H1 (cell line): ENCODE results near the gene TOMM5. TPM values are rescaled to one million over a fixed set of nuclear protein-coding genes. Genes with fewer than 3 reads are reported as not detected.

Source experiments
- CTCF ChIA-PET: fragments of 300-600 bp; sonication (Branson Sonifier 250); formaldehyde crosslinking; loops from one replicate; lab custom pipeline; 2021; ENCODE audit not compliant: partially characterized antibody; lab: Charles Lee
- POLR2A ChIA-PET: fragments of 300-600 bp; sonication (Branson Sonifier 250); formaldehyde crosslinking; loops from one replicate; lab custom pipeline; 2021; ENCODE audit warnings: inconsistent platforms; ENCODE audit not compliant: partially characterized antibody; lab: Charles Lee
- DNase-seq, 2 experiments: peaks; one replicate each; pipeline versions ENCODE4 v3.0.0 to v3.0.0-alpha.2; 2010 to 2022; ENCODE audit warnings: low spot score in 2 of 2, low read depth in 1 of 2, mixed read lengths in 1 of 2
- FAIRE-seq: peaks from 2 replicates; lab custom pipeline; 2011; peaks lifted over from hg19 to GRCh38; lab: Jason Lieb, UNC
- H2AFZ ChIP-seq: 2 replicates; pipeline ENCODE4 v1.8.1; 2012; ENCODE audit warnings: low read length, inconsistent platforms
- H2AK5ac ChIP-seq: 2 replicates; pipeline ENCODE4 v1.6.1; 2013; ENCODE audit warnings: low read depth, low read length
- H2BK120ac ChIP-seq: replicated peaks from 2 replicates; pipeline ENCODE3; 2013; ENCODE audit warnings: low read depth, low read length, inconsistent platforms
- H2BK12ac ChIP-seq: 2 replicates; pipeline ENCODE4 v1.6.1; 2013; ENCODE audit warnings: low read depth, low read length
- H2BK15ac ChIP-seq: 2 replicates; pipeline ENCODE4 v1.6.1; 2013; ENCODE audit warnings: low read length
- H2BK20ac ChIP-seq: 2 replicates; pipeline ENCODE4 v1.6.1; 2013; ENCODE audit warnings: low read length
- H2BK5ac ChIP-seq: 2 replicates; pipeline ENCODE4 v1.6.1; 2013; ENCODE audit warnings: low read depth, low read length
- H3K14ac ChIP-seq: 2 replicates; pipeline ENCODE4 v1.6.1; 2013; ENCODE audit warnings: inconsistent platforms; ENCODE audit not compliant: insufficient read length
- H3K18ac ChIP-seq: 2 replicates; pipeline ENCODE4 v1.6.1; 2013; ENCODE audit warnings: low read length; ENCODE audit errors: extremely low read depth
- H3K23ac ChIP-seq: 2 replicates; pipeline ENCODE4 v1.6.1; 2013; ENCODE audit warnings: inconsistent platforms; ENCODE audit not compliant: insufficient read length
- H3K23me2 ChIP-seq: 2 replicates; pipeline ENCODE4 v1.6.1; 2013; ENCODE audit warnings: low read depth, low read length
- H3K27ac ChIP-seq: 2 replicates; pipeline ENCODE4 v1.6.1; 2011; ENCODE audit warnings: low read depth, low read length, inconsistent platforms
- H3K27me3 ChIP-seq, 4 experiments: replicated peaks in 1 of 4; 1 replicate in 1 of 4; 2 replicates in 3 of 4; pipeline versions ENCODE4 v1.6.1 to v1.8.1; 2011 to 2013; ENCODE audit warnings: low read length in 3 of 4, mild to moderate bottlenecking in 3 of 4, inconsistent platforms in 2 of 4, mixed read lengths in 2 of 4, moderate library complexity in 1 of 4; ENCODE audit not compliant: control insufficient read depth in 3 of 4, insufficient read depth in 3 of 4; ENCODE audit errors: extremely low read depth in 1 of 4
- H3K36me3 ChIP-seq, 4 experiments: 2 replicates each; pipeline versions ENCODE4 v1.6.1 to v1.8.1; 2011 to 2013; ENCODE audit warnings: mild to moderate bottlenecking in 4 of 4, low read length in 3 of 4, moderate library complexity in 2 of 4, control low read depth in 1 of 4, inconsistent platforms in 1 of 4; ENCODE audit not compliant: insufficient read depth in 4 of 4, control insufficient read depth in 2 of 4
- H3K4ac ChIP-seq: replicated peaks from 2 replicates; pipeline ENCODE3; 2013; ENCODE audit warnings: low read length, low read depth, mixed read lengths, inconsistent platforms; ENCODE audit not compliant: insufficient read length
- H3K4me1 ChIP-seq, 4 experiments: replicated peaks in 1 of 4; 1 replicate in 1 of 4; 2 replicates in 3 of 4; pipeline versions ENCODE4 v1.6.1 to v1.8.1; 2011 to 2013; ENCODE audit warnings: low read length in 3 of 4, inconsistent platforms in 2 of 4, mixed read lengths in 1 of 4; ENCODE audit not compliant: insufficient read depth in 4 of 4, control insufficient read depth in 3 of 4
- H3K4me2 ChIP-seq, 2 experiments: 2 replicates each; pipeline versions ENCODE4 v1.6.1 to v1.8.1; 2011 to 2013; ENCODE audit warnings: low read depth in 2 of 2, low read length in 2 of 2, control low read depth in 1 of 2, inconsistent platforms in 1 of 2, mild to moderate bottlenecking in 1 of 2; ENCODE audit not compliant: insufficient read depth in 1 of 2
- H3K4me3 ChIP-seq, 4 experiments: fragments of 200-600, 300-600 bp in 1 of 4; sonication (generic), shearing (Covaris generic), sonication (Bioruptor Twin) in 1 of 4; 2 replicates each; pipeline versions ENCODE4 v1.5.1 to v1.8.1; 2011 to 2016; ENCODE audit warnings: low read length in 4 of 4, low read depth in 3 of 4, control low read depth in 2 of 4, inconsistent platforms in 2 of 4, mild to moderate bottlenecking in 2 of 4, mixed read lengths in 1 of 4, moderate library complexity in 1 of 4; ENCODE audit not compliant: insufficient read depth in 2 of 4; ENCODE audit errors: extremely low read depth in 1 of 4
- H3K56ac ChIP-seq: replicated peaks from 2 replicates; pipeline ENCODE3; 2013; ENCODE audit warnings: low read depth, mild to moderate bottlenecking, mixed read lengths, low read length, inconsistent platforms; ENCODE audit not compliant: insufficient read length
- H3K79me1 ChIP-seq: 2 replicates; pipeline ENCODE4 v1.6.1; 2013; ENCODE audit warnings: low read depth, low read length, control low read depth
- H3K79me2 ChIP-seq, 2 experiments: 2 replicates each; pipeline versions ENCODE4 v1.6.1 to v1.8.1; 2012 to 2013; ENCODE audit warnings: low read length in 2 of 2, mild to moderate bottlenecking in 2 of 2, inconsistent platforms in 1 of 2; ENCODE audit not compliant: insufficient read depth in 2 of 2, control insufficient read depth in 1 of 2
- H3K9ac ChIP-seq, 4 experiments: replicated peaks in 1 of 4; 1 replicate in 1 of 4; 2 replicates in 3 of 4; pipeline versions ENCODE4 v1.6.1 to v1.8.1; 2011 to 2013; ENCODE audit warnings: low read depth in 3 of 4, low read length in 3 of 4, control low read depth in 2 of 4, mild to moderate bottlenecking in 2 of 4, moderate library complexity in 2 of 4, inconsistent platforms in 1 of 4; ENCODE audit errors: extremely low read depth in 1 of 4
- H3K9me3 ChIP-seq, 2 experiments: 2 replicates each; pipeline versions ENCODE4 v1.6.1 to v1.8.1; 2012 to 2013; ENCODE audit warnings: mild to moderate bottlenecking in 2 of 2, moderate library complexity in 2 of 2, control low read depth in 1 of 2, inconsistent platforms in 1 of 2, low read depth in 1 of 2, low read length in 1 of 2, mixed read lengths in 1 of 2; ENCODE audit not compliant: insufficient read depth in 2 of 2
- H4K20me1 ChIP-seq, 2 experiments: replicated peaks in 1 of 2; 2 replicates each; pipeline versions ENCODE3 to v1.8.1; 2011 to 2013; ENCODE audit warnings: inconsistent platforms in 2 of 2, low read length in 2 of 2, mild to moderate bottlenecking in 1 of 2; ENCODE audit not compliant: insufficient read depth in 2 of 2, control insufficient read depth in 1 of 2
- H4K5ac ChIP-seq: 2 replicates; pipeline ENCODE4 v1.6.1; 2013; ENCODE audit warnings: low read length, low read depth, mixed read lengths, inconsistent platforms; ENCODE audit not compliant: insufficient read length
- H4K8ac ChIP-seq: 2 replicates; pipeline ENCODE4 v1.8.0; 2013; ENCODE audit warnings: mild to moderate bottlenecking, moderate library complexity, low read length, inconsistent platforms; ENCODE audit not compliant: insufficient read depth; ENCODE audit errors: extremely low read depth
- H4K91ac ChIP-seq: replicated peaks from 2 replicates; pipeline ENCODE3; 2013; ENCODE audit warnings: low read length, mixed read lengths, inconsistent platforms; ENCODE audit not compliant: insufficient read length
- ATF3 ChIP-seq: IDR thresholded peaks from 2 replicates; pipeline ENCODE4 v1.6.1; 2011; ENCODE audit warnings: low read depth, mild to moderate bottlenecking, low read length; ENCODE audit not compliant: insufficient read depth
- CREB1 ChIP-seq: IDR thresholded peaks from 2 replicates; pipeline ENCODE4 v1.6.1; 2012; ENCODE audit warnings: inconsistent platforms
- GABPA ChIP-seq: IDR thresholded peaks from 2 replicates; pipeline ENCODE4 v1.6.1; 2011; ENCODE audit warnings: mild to moderate bottlenecking, low read length, moderate library complexity, borderline replicate concordance; ENCODE audit not compliant: insufficient read depth
- GTF2F1 ChIP-seq: IDR thresholded peaks from 2 replicates; pipeline ENCODE4 v1.6.1; 2012; ENCODE audit warnings: low read depth, low read length, improper control_type of control experiment, borderline replicate concordance
- POU5F1 ChIP-seq: IDR thresholded peaks from 2 replicates; pipeline ENCODE4 v1.6.1; 2011; ENCODE audit warnings: low read depth, mild to moderate bottlenecking, low read length, moderate library complexity
- SP4 ChIP-seq: IDR thresholded peaks from 2 replicates; pipeline ENCODE4 v1.6.1; 2012; ENCODE audit warnings: low read length, inconsistent platforms
- WGBS, 2 experiments: shearing (Covaris generic) in 1 of 2; methylation state at CpG; one replicate each; pipeline versions ENCODE4 v1.1.6 to v1.1.7; 2013 to 2015; ENCODE audit warnings: low lambda C conversion rate in 2 of 2, mixed read lengths in 2 of 2, inconsistent platforms in 1 of 2, low coverage in 1 of 2, missing lambda C conversion rate in 1 of 2; ENCODE audit not compliant: insufficient replicate concordance in 2 of 2, insufficient coverage in 1 of 2, insufficient read length in 1 of 2; ENCODE audit errors: extremely low coverage in 1 of 2, missing lambda C conversion rate in 1 of 2; 5-methylcytosine and 5-hydroxymethylcytosine counted together
- polyA plus RNA-seq, 7 experiments: library from polyadenylated mRNA; depleted of rRNA in 3 of 7; stranded (reverse) in 5 of 7; unstranded in 2 of 7; fragments of >200 nt in 5 of 7; fragments of 200-250 nt in 2 of 7; gene quantifications; 1 replicate in 5 of 7; 2 replicates in 1 of 7; 4 replicates in 1 of 7; pipeline versions ENCODE4 v1.2.1 to v1.2.3, GENCODE V29; 2011 to 2013; ENCODE audit warnings: missing spikeins in 2 of 7, mixed read lengths in 2 of 7
- total RNA-seq: library from RNA; stranded (reverse); fragmentation: NEBNext Ultra II Directional; extraction: Animal tissue kit (Norgen Biotek cat#: 25700); gene quantifications from 2 replicates; pipeline ENCODE4 v1.2.1, GENCODE V29; 2021

Gene TOMM5
- total and polyA plus RNA-seq, 2 of the 8 experiments (the other 6 are each of a cell fraction or from before 2014, with no cell fraction given): 171 to 174 TPM

GRCh38 chr9:37541465-37541864, 50.9 kb downstream of the TOMM5 start:
- no peak overlapping the region for H3K4me3 ChIP-seq
- H4K5ac ChIP-seq: no peak overlapping the region
- FAIRE-seq (no peak), DNase-seq (no peak)
- no peak overlapping the region for H2AFZ ChIP-seq
- ChIA-PET CTCF (no interaction called here), POLR2A (interaction anchor here (0.9 kb wide), 1 partner anchor 11 kb away, joined by 4 read pairs; no protein-coding TSS in a partner anchor)
- no peak overlapping the region for H3K18ac ChIP-seq
- TF ChIP-seq POU5F1 (no peak), SP4 (no peak), ATF3 (no peak), CREB1 (no peak), GABPA (no peak), GTF2F1 (no peak)
- H3K27ac ChIP-seq: no peak overlapping the region
- H3K4ac ChIP-seq: no peak overlapping the region
- no peak overlapping the region for H4K8ac ChIP-seq
- WGBS, 2 experiments: 99% methylated on average over 8 of the region's 8 CpGs; no CpG with 5 or more reads in 1 of the 2 experiments
- peaks cover 0 to 7% of the 10 kb centered on the region in 2 experiments for H4K20me1 ChIP-seq
- H3K27me3 ChIP-seq: no peaks in the 10 kb centered on the region
- no peak overlapping the region for H4K91ac ChIP-seq
- H2BK5ac ChIP-seq: no peak overlapping the region
- no peaks in the 10 kb centered on the region for H3K79me2 ChIP-seq
- no peak overlapping the region for H2BK120ac ChIP-seq
- H2BK20ac ChIP-seq: no peak overlapping the region
- H3K23me2 ChIP-seq: no peaks in the 10 kb centered on the region
- no peak overlapping the region for H3K56ac ChIP-seq
- H3K9me3 ChIP-seq: no peaks in the 10 kb centered on the region
- H2BK12ac ChIP-seq: no peak overlapping the region
- no peak overlapping the region for H3K23ac ChIP-seq
- no peaks in the 10 kb centered on the region for H3K79me1 ChIP-seq
- no peak overlapping the region for H2AK5ac ChIP-seq
- peaks cover 4 to 25% (median 11%) of the 10 kb centered on the region in 4 experiments; a peak in 6 of 8 replicates for H3K36me3 ChIP-seq
- H3K4me2 ChIP-seq: no peak overlapping the region
- H3K9ac ChIP-seq: no peak overlapping the region
- no peaks in the 10 kb centered on the region for H3K4me1 ChIP-seq
- no peak overlapping the region for H2BK15ac ChIP-seq
- H3K14ac ChIP-seq: no peak overlapping the region
